Kidney capillary endothelial cell (primary cell): ENCODE data around the gene NECTIN1.
A peak's percentile ranks its signal among the peaks of the same experiment; 100 is the strongest.

Experiments
- DNase-seq: peaks from one replicate; pipeline ENCODE4 v3.0.0-alpha.2; 2018; ENCODE audit warnings: low spot score

Gene NECTIN1

GRCh38 chr11:119730789-119731386, 1.9 kb upstream of the NECTIN1 start:
- DNase-seq = no peak

- DNase-seq = peak; percentile 44
Measured at GRCh38 chr11:119729951-119730613, 1.1 kb upstream of the NECTIN1 start.

- DNase-seq = no peak
Measured at GRCh38 chr11:119729581-119729927, 554 bp upstream of the NECTIN1 start.

DNA sequence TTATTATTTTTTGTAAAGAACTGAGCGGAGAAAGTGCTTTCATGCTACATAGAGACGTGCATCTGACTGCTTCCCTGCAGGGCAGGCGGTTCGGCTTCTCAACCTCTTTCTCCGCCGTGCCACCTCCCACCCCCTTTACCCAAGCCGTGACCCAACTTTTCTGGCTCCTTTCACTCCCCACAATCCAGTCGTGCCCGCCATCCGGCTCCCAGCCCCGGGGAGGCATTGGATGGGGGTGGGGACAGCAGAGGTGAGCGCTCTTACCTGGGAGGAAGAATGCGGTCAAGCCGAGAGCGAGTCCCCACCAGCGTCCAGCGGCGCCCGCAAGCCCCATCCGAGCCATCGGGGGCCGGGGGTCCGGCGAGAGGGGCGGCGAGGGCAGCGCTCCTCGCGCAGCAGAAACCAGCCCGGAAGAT, 781 bp downstream of the NECTIN1 start:
- DNase-seq = no peak

GRCh38 chr11:119727523-119728151, 1.4 kb downstream of the NECTIN1 start:
- DNase-seq = no peak

GRCh38 chr11:119726585-119727522, 2.1 kb downstream of the NECTIN1 start:
- no peak for DNase-seq

GRCh38 chr11:119726150-119726553, 2.8 kb downstream of the NECTIN1 start:
- no peak for DNase-seq

DNA sequence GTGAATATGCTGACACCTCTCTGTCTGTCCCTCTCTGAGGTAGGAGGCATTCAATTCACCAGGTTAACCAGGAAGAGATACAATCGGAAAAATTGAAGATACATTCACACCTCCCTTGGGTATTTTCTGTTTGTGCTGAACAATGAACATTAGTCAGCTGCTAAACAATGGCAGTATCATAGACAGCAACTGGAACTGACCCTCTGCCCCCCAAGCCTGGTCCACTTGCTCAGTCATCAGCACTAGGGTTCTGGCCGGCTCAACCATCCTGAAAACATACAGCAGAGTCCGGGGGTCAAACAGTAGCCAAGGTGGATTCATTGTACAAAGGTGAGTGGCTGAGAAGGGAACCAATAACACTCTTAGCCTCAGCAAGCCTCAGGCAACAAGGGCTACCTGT, 4.0 kb downstream of the NECTIN1 start:
- peak; percentile 36 for DNase-seq

DNA sequence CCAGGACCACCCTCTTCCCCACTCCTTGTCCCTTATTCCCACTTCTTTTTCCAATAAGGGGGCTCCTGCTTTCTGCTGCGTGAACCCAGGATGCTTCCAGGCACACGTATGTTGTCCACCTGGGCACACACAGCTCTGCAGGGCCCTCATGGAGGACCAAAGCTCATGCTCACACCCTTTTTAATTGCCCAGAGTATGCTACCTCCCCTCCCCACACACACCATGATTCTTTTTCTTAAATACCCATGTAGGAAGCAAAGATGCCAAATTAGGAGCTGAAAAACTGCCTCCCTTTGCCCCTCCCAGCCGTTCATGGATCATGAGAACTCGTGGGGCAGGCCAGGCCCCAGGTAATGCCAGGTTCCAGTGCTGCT, 5.1 kb downstream of the NECTIN1 start:
- no peak for DNase-seq

DNA sequence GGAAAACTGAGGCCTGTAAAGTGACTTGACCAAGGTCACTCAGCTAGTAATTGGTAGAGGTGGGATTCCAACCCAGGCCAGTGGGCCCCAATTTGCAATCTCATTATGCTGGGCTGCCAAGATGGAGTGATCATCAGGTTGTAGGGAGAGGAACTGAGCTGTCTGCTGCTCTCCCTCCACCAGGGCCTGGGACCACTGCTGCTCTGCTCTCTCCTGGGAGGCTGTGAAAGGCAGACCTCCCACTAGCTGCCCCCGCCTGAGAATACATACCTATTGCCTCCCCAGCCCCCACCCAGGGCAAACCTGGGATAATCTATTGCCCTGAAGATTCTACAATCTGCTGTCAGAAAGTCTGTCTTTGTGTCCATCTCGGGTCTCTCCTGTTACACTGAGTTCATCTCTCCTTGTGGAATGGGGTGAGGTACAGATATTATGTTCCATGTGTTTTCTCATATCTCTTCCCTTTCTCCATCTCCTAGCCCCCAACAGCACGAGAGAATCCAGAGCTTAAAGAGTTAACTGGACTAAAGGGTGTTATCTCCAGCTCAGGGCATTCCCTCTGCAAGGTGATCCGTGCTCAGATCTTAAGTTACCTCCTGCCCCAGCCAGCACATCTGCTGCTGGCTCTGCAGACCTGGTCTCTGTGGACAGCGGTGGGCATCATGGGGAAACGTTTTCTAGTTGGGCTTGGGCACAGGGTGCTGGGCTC, 5.6 kb downstream of the NECTIN1 start:
- no peak for DNase-seq

- no peak for DNase-seq
Measured at GRCh38 chr11:119722281-119722794, 6.7 kb downstream of the NECTIN1 start.

DNA sequence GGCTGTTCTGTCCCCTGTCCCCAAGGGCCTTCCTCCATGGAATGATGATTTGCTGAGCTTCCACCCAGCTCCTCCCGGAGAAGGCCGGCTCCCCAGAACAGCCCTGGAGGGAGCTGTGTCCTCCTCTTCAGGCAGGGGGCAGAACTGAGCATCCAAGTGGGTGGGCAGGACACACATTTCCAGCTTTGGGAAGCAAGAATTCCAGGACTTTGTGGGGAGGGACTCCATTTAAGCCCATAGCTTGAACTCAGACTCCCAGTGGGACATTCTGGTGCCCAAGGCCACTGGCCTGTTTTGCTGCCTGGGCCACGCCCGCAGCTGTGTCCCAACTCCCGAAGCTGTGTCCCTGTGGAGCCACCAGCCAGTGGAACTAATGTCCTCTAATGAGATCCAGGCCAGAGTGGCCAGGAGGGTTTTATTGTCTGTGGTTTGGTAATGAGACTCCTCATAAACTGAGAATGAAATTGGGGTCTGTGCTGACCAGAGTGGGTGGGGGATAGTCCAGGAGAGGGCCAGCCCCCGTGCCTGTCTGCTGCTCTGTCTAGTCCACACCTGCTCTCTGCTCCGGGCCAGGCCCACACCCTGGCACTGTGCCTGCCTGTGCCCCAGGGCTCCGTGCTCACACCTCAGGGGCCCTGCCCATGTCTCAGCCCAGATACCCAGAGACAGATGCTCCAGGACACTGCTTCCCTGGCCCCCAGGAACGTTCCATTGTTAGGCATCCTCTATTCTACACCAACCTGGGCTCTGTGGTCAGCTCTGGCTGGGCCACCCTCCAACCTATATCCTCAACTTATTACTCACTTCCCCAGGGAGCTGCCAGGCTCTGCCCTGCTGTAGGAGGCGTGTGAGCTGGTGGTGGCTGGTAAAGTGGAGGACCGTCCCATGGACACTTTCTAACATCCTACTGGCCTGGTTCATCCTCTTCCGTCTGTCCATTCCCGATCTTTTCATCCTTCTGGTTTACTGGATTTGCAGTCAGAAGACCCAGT, 7.6 kb downstream of the NECTIN1 start:
- no peak for DNase-seq

DNA sequence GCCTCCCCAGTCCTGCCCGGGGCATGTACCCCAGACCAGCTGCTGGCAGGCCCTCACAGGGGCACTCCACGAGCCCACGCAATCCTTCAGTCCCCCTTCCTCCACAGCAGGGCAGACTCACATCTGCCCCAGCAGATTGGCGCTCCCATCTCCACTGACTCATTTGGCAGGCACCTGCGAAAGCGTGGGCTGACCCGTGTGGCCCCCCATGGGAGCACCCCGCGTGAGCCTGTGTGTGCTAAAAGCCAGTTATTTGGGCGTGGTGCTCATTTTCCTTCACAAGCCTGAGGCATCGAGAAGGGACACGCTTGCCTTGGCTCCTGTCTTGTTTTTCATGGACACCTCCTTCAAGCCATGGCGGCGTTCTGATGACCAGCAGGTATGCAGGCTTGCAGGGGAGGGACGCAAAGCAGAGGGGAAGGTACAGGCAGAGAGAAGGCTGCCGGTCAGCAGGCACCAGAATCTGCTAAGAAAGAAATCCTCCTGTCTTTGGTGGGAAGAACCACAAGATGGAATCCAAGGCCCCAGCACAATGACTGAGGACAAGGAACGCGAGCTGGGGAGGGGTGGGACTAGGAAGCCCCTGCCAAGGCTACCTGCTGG, 8.6 kb downstream of the NECTIN1 start:
- DNase-seq = no peak

GRCh38 chr11:119717839-119718534, 11.0 kb downstream of the NECTIN1 start:
- no peak for DNase-seq

GRCh38 chr11:119716582-119717498, 12.2 kb downstream of the NECTIN1 start:
- DNase-seq = no peak

- DNase-seq = no peak
Measured at GRCh38 chr11:119714590-119714989, 14.4 kb downstream of the NECTIN1 start.

DNA sequence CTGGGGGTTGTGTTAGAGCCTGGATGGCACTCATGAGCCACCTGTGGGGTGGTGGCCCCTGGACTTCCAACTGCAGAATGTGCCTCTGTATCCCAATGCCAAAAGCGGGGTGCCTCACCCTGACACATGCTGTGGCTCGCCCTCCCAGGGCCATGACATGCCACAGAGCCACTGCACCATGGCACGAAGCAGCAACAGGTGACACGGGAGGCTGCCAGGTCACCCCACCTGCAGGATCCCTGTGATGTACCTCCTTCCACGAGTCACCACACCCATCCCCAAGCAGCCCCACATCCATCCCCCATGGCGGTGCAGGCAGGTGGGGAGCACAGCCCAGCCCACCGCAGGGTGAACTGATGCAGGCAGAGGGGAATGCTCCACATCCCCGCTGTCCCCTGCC, 14.8 kb downstream of the NECTIN1 start:
- no peak for DNase-seq

- DNase-seq = no peak
Measured at GRCh38 chr11:119713359-119714040, 15.5 kb downstream of the NECTIN1 start.
